Thyroid gland (tissue), 4 donors: ENCODE results near the gene UNC13A. TPM values are rescaled to one million over a fixed set of nuclear protein-coding genes. Genes with fewer than 3 reads are reported as not detected.

Experiments used
- DNase-seq, 2 donors: peaks; one replicate each; pipeline ENCODE4 v3.0.0-alpha.2; 2019
- H3K27ac ChIP-seq, 3 donors: fragments of 200-600 bp; sonication (generic); 1 replicate in 2 of 3; 2 replicates in 1 of 3; pipeline ENCODE4 v1.5.1; 2016 to 2019; ENCODE audit warnings: mild to moderate bottlenecking in 1 of 3, moderate library complexity in 1 of 3
- H3K27me3 ChIP-seq: fragments of 200-600 bp; sonication (generic); one replicate; pipeline ENCODE4 v1.5.1; 2019
- H3K36me3 ChIP-seq, 2 donors: fragments of 200-600 bp; sonication (generic); one replicate each; pipeline ENCODE4 v1.5.1; 2016 to 2019
- H3K4me1 ChIP-seq, 2 donors: fragments of 200-600 bp; sonication (generic); one replicate each; pipeline ENCODE4 v1.5.1; 2017 to 2019
- H3K4me3 ChIP-seq, 3 donors: fragments of 200-600 bp; sonication (generic); replicated peaks in 1 of 3; 1 replicate in 2 of 3; 2 replicates in 1 of 3; pipeline ENCODE4 v1.5.1; 2016; ENCODE audit warnings: mild to moderate bottlenecking in 1 of 3
- H3K9me3 ChIP-seq: fragments of 200-600 bp; sonication (generic); one replicate; pipeline ENCODE4 v1.5.1; 2017
- CTCF ChIP-seq, 6 experiments: fragments of 200-600 bp in 3 of 6; fragments of 450-650 bp in 3 of 6; sonication (generic) in 3 of 6; IDR thresholded peaks; one replicate each; pipeline ENCODE4 v1.5.1; 2016 to 2019; ENCODE audit warnings: antibody characterized with exemption in 6 of 6, mild to moderate bottlenecking in 2 of 6, inconsistent platforms in 1 of 6, moderate library complexity in 1 of 6
- POLR2A ChIP-seq, 2 donors: fragments of 450-650 bp; IDR thresholded peaks; one replicate each; pipeline ENCODE4 v1.6.1; 2017; ENCODE audit warnings: antibody characterized with exemption in 2 of 2, mild to moderate bottlenecking in 2 of 2, moderate library complexity in 1 of 2
- WGBS, 2 donors: methylation state at CpG; one replicate each; pipeline ENCODE4 v1.1.5; 2017; 5-methylcytosine and 5-hydroxymethylcytosine counted together
- intact Hi-C: fragments of 100-400 bp; cut with DNase I; formaldehyde crosslinking; loops from one replicate; pipeline ENCODE4 v1.15.1; 2023
- total RNA-seq, 4 donors: library from RNA; depleted of rRNA; stranded (reverse); fragments of >200 nt; gene quantifications; one replicate each; pipeline ENCODE4 v1.2.3, GENCODE V29; 2016

The UNC13A gene
- total RNA-seq, 4 donors from 2014 or later, result under 0.01 to 2.7 (median 0.21) TPM

- no peak for TF ChIP-seq POLR2A (IDR thresholded peaks at IDR 0.05)
- TF ChIP-seq CTCF (IDR thresholded peaks at IDR 0.05), result no peak
- 93 to 95% methylated on average over 5 to 7 of the region's 7 CpGs for WGBS, 2 donors
- H3K4me1 ChIP-seq, result peaks cover 14 to 30% of the 10 kb centered on the region in 2 donors
Observed at GRCh38 chr19:17724655-17725054, 36.5 kb upstream of the UNC13A start.

DNA sequence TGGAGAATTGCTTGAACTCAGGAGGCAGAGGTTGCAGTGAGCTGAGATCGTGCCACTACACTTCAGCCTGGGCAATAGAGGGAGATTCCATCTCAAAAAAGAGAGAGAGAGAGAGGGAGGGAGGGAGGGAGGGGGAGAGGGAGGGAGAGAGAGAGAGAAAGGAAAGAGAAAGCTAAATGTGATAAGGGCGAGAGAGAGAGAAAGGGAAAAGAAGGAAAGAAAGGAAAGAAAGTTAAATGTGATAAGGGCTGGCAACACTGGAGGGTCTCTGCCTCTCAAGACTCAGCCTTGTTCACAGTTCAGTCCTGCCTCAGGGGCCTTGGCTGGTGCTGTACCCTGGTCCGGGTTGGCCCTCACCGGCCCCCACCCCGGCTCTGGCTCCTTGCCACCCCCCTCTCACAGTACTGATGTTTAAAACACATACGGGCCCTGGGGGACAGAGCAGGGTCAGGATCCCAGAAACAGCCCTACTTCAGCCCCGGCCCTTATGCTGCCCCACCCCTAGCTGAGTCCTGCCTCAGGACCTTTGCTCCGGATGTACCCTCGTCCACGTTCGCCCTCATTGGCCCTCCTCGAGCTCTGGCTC lies 34.6 kb upstream of the UNC13A start:
- TF ChIP-seq POLR2A (IDR thresholded peaks at IDR 0.05) (no peak), CTCF (IDR thresholded peaks at IDR 0.05) (no peak)
- WGBS, 2 donors, result 78 to 81% methylated on average over 12 of the region's 12 CpGs

More at GRCh38 chr19:17724655-17725054, 36.5 kb upstream of the UNC13A start:
- no peak overlapping the region for H3K27ac ChIP-seq
- intact Hi-C loops, result no loop called here
- no peaks in the 10 kb centered on the region for H3K27me3 ChIP-seq
- H3K36me3 ChIP-seq, result peaks cover 25 to 29% of the 10 kb centered on the region in 2 donors
- no peaks in the 10 kb centered on the region for H3K9me3 ChIP-seq
- no peak for DNase-seq
- H3K4me3 ChIP-seq, result no peak overlapping the region

DNA sequence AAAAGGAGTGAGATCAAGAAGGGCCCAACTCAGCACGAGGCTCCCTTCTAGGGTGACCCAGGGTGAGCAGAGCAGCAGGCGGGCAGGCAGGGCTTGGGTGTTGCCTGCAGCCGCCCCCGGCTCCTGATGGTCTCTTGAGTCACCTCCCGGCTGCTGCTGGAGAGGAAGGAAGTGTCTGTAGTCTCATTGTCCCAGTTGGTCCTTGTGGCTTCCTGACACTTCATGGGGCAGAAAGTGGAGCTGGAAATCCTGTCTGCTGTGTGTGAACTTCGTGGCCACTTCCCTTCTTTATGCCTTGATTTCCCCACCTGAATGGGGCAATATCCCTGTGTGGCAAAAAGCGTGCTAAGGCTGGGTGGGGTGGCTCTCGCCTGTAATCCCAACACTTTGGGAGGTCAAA lies 33.7 kb upstream of the UNC13A start:
- Histone ChIP-seq H3K36me3 (peaks cover 8 to 9% of the 10 kb centered on the region in 2 donors), H3K4me1 (peaks cover 22 to 43% of the 10 kb centered on the region in 2 donors), H3K27me3 (no peaks in the 10 kb centered on the region), H3K27ac (peak overlapping the region in 2 of 3 donors; percentile 15 to 66), H3K9me3 (no peaks in the 10 kb centered on the region), H3K4me3 (no peak overlapping the region)
- WGBS, 2 donors, result 60 to 73% methylated on average over 8 of the region's 8 CpGs
- TF ChIP-seq POLR2A (IDR thresholded peaks at IDR 0.05), result no peak
- no peak for TF ChIP-seq CTCF (IDR thresholded peaks at IDR 0.05)
- no peak for DNase-seq
- intact Hi-C loops, result no loop called here

More for the DNA sequence above, 34.6 kb upstream of the UNC13A start:
- H3K36me3 ChIP-seq, result peaks cover 17 to 19% of the 10 kb centered on the region in 2 donors
- intact Hi-C loops, result no loop called here
- no peaks in the 10 kb centered on the region for H3K9me3 ChIP-seq
- H3K4me1 ChIP-seq, result peaks cover 19 to 39% of the 10 kb centered on the region in 2 donors
- no peak for DNase-seq
- no peak overlapping the region for H3K27ac ChIP-seq
- H3K4me3 ChIP-seq, result no peak overlapping the region
- H3K27me3 ChIP-seq, result no peaks in the 10 kb centered on the region

- Histone ChIP-seq H3K4me3 (no peak overlapping the region), H3K27me3 (no peaks in the 10 kb centered on the region), H3K27ac (peak overlapping the region in 2 of 3 donors; percentile 15 to 66), H3K36me3 (peaks cover 1 to 3% of the 10 kb centered on the region in 2 donors), H3K9me3 (no peaks in the 10 kb centered on the region), H3K4me1 (peaks cover 22 to 43% of the 10 kb centered on the region in 2 donors)
- WGBS, 2 donors, result 75 to 89% methylated on average over 12 of the region's 12 CpGs
- TF ChIP-seq CTCF (IDR thresholded peaks at IDR 0.05), result no peak
- no peak for TF ChIP-seq POLR2A (IDR thresholded peaks at IDR 0.05)
- intact Hi-C loops, result no loop called here
- no peak for DNase-seq
Observed at GRCh38 chr19:17721111-17721628, 33.0 kb upstream of the UNC13A start.

DNA sequence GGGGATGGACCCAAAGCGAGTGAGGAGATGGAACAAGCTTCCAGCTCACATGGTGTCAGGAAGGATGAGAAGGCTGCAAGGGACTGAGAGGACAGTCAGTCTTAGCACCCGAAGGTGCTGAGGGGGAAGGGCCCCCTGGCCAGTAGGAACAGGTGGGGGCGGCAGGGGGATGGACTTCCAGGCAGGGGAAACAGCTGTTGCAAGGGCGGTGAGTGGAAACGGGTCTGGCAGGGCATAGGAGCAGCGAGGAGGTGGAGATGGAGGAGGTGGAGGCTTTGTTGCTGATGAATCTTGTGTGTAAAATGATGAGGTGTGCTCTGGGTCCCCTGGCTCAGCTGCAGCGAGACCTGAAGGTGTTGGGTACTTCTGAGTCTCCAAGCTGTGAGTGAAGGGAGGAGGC lies 32.3 kb upstream of the UNC13A start:
- DNase-seq, result no peak
- peaks cover 22 to 43% of the 10 kb centered on the region in 2 donors for H3K4me1 ChIP-seq
- H3K27ac ChIP-seq, result peak overlapping the region in 1 of 3 donors; percentile 66
- intact Hi-C loops, result no loop called here
- H3K27me3 ChIP-seq, result no peaks in the 10 kb centered on the region
- peak overlapping the region in 2 of 3 donors; percentile 69 to 93 for H3K4me3 ChIP-seq
- TF ChIP-seq POLR2A (IDR thresholded peaks at IDR 0.05) (no peak), CTCF (IDR thresholded peaks at IDR 0.05) (no peak)
- 20 to 33% methylated on average over 7 of the region's 7 CpGs for WGBS, 2 donors
- no peaks in the 10 kb centered on the region for H3K9me3 ChIP-seq
- no peaks in the 10 kb centered on the region for H3K36me3 ChIP-seq
